Skeletal muscle satellite cell (primary cell): Measurements from ENCODE around the gene KDM4B.

Experiments used
- H3K27me3 ChIP-seq: 2 replicates; pipeline ENCODE4 v1.7.0; 2013; ENCODE audit warnings: low read length; ENCODE audit not compliant: control insufficient read depth, insufficient read depth
- H3K36me3 ChIP-seq: 2 replicates; pipeline ENCODE4 v1.7.0; 2013; ENCODE audit warnings: mild to moderate bottlenecking, control low read depth, low read length; ENCODE audit not compliant: insufficient read depth
- H3K4me1 ChIP-seq: 2 replicates; pipeline ENCODE4 v1.7.0; 2013; ENCODE audit warnings: low read length; ENCODE audit not compliant: control insufficient read depth, insufficient read depth
- H3K4me2 ChIP-seq: 2 replicates; pipeline ENCODE4 v1.7.0; 2013; ENCODE audit warnings: mild to moderate bottlenecking, low read length
- H3K4me3 ChIP-seq: 2 replicates; pipeline ENCODE4 v1.7.0; 2013; ENCODE audit warnings: low read length
- H3K9ac ChIP-seq: 2 replicates; pipeline ENCODE4 v1.7.0; 2013; ENCODE audit warnings: mild to moderate bottlenecking, low read depth, low read length, moderate library complexity
- H3K9me3 ChIP-seq: replicated peaks from 2 replicates; pipeline ENCODE4 v1.7.0; 2013; ENCODE audit warnings: mild to moderate bottlenecking, control low read depth, low read length

Gene KDM4B

GRCh38 chr19:5078666-5079065, 109.8 kb downstream of the KDM4B start:
- H3K36me3 ChIP-seq = peaks cover 63% of the 10 kb centered on the region
- H3K27me3 ChIP-seq = no peaks in the 10 kb centered on the region
- no peak overlapping the region for H3K4me2 ChIP-seq
- H3K4me1 ChIP-seq = no peaks in the 10 kb centered on the region
- no peak overlapping the region for H3K9ac ChIP-seq
- H3K4me3 ChIP-seq = no peak overlapping the region
- H3K9me3 ChIP-seq = no peaks in the 10 kb centered on the region

GRCh38 chr19:5079071-5079774, 110.3 kb downstream of the KDM4B start:
- no peaks in the 10 kb centered on the region for H3K4me1 ChIP-seq
- H3K36me3 ChIP-seq = peaks cover 63% of the 10 kb centered on the region
- H3K27me3 ChIP-seq = no peaks in the 10 kb centered on the region
- H3K4me2 ChIP-seq = no peak overlapping the region
- no peak overlapping the region for H3K4me3 ChIP-seq
- no peak overlapping the region for H3K9ac ChIP-seq
- no peaks in the 10 kb centered on the region for H3K9me3 ChIP-seq

- no peaks in the 10 kb centered on the region for H3K4me1 ChIP-seq
- H3K27me3 ChIP-seq = no peaks in the 10 kb centered on the region
- no peak overlapping the region for H3K9ac ChIP-seq
- H3K9me3 ChIP-seq = no peaks in the 10 kb centered on the region
- H3K36me3 ChIP-seq = peaks cover 63% of the 10 kb centered on the region
- no peak overlapping the region for H3K4me2 ChIP-seq
- no peak overlapping the region for H3K4me3 ChIP-seq
Measured at GRCh38 chr19:5080030-5080654, 111.2 kb downstream of the KDM4B start.

- Histone ChIP-seq H3K9me3 (no peaks in the 10 kb centered on the region), H3K36me3 (peaks cover 59% of the 10 kb centered on the region), H3K4me1 (no peaks in the 10 kb centered on the region), H3K27me3 (no peaks in the 10 kb centered on the region), H3K4me2 (no peak overlapping the region), H3K4me3 (no peak overlapping the region), H3K9ac (no peak overlapping the region)
Measured at GRCh38 chr19:5080809-5081208, 111.9 kb downstream of the KDM4B start.

- Histone ChIP-seq H3K4me2 (no peak overlapping the region), H3K27me3 (no peaks in the 10 kb centered on the region), H3K36me3 (peaks cover 59% of the 10 kb centered on the region), H3K4me3 (no peak overlapping the region), H3K9me3 (no peaks in the 10 kb centered on the region), H3K4me1 (no peaks in the 10 kb centered on the region), H3K9ac (no peak overlapping the region)
Measured at GRCh38 chr19:5081443-5082161, 112.7 kb downstream of the KDM4B start.

GRCh38 chr19:5083547-5083965, 114.6 kb downstream of the KDM4B start:
- H3K4me2 ChIP-seq = no peak overlapping the region
- H3K4me1 ChIP-seq = no peaks in the 10 kb centered on the region
- no peaks in the 10 kb centered on the region for H3K27me3 ChIP-seq
- no peaks in the 10 kb centered on the region for H3K9me3 ChIP-seq
- peaks cover 56% of the 10 kb centered on the region for H3K36me3 ChIP-seq
- no peak overlapping the region for H3K4me3 ChIP-seq
- H3K9ac ChIP-seq = no peak overlapping the region

- Histone ChIP-seq H3K36me3 (peaks cover 38% of the 10 kb centered on the region), H3K9ac (no peak overlapping the region)
Measured at GRCh38 chr19:5085566-5085965, 116.7 kb downstream of the KDM4B start.

GRCh38 chr19:5086230-5086629, 117.3 kb downstream of the KDM4B start:
- Histone ChIP-seq H3K9me3 (no peaks in the 10 kb centered on the region), H3K4me2 (no peak overlapping the region), H3K4me1 (peaks cover 7% of the 10 kb centered on the region), H3K4me3 (no peak overlapping the region), H3K36me3 (peaks cover 31% of the 10 kb centered on the region), H3K27me3 (no peaks in the 10 kb centered on the region), H3K9ac (no peak overlapping the region)

More at GRCh38 chr19:5085566-5085965, 116.7 kb downstream of the KDM4B start:
- no peaks in the 10 kb centered on the region for H3K9me3 ChIP-seq
- no peak overlapping the region for H3K4me2 ChIP-seq
- no peak overlapping the region for H3K4me3 ChIP-seq
- H3K27me3 ChIP-seq = no peaks in the 10 kb centered on the region
- H3K4me1 ChIP-seq = peaks cover under 1% of the 10 kb centered on the region

GRCh38 chr19:5086725-5087439, 118.0 kb downstream of the KDM4B start:
- no peak overlapping the region for H3K9ac ChIP-seq
- no peaks in the 10 kb centered on the region for H3K27me3 ChIP-seq
- no peak overlapping the region for H3K4me3 ChIP-seq
- no peaks in the 10 kb centered on the region for H3K9me3 ChIP-seq
- peaks cover 25% of the 10 kb centered on the region for H3K36me3 ChIP-seq
- H3K4me1 ChIP-seq = peaks cover 14% of the 10 kb centered on the region
- no peak overlapping the region for H3K4me2 ChIP-seq

GRCh38 chr19:5089283-5089682, 120.4 kb downstream of the KDM4B start:
- H3K36me3 ChIP-seq = peaks cover 13% of the 10 kb centered on the region
- H3K4me1 ChIP-seq = peaks cover 33% of the 10 kb centered on the region
- H3K27me3 ChIP-seq = no peaks in the 10 kb centered on the region
- no peak overlapping the region for H3K9ac ChIP-seq
- no peak overlapping the region for H3K4me3 ChIP-seq
- H3K4me2 ChIP-seq = no peak overlapping the region
- no peaks in the 10 kb centered on the region for H3K9me3 ChIP-seq

- Histone ChIP-seq H3K36me3 (peaks cover 13% of the 10 kb centered on the region), H3K9me3 (no peaks in the 10 kb centered on the region), H3K27me3 (no peaks in the 10 kb centered on the region), H3K4me1 (peaks cover 33% of the 10 kb centered on the region), H3K4me3 (no peak overlapping the region), H3K4me2 (peak overlapping the region; percentile 19), H3K9ac (no peak overlapping the region)
Measured at GRCh38 chr19:5090465-5091017, 121.6 kb downstream of the KDM4B start.
